HEK293 (cell line): Measurements from ENCODE around the gene CD3G.
A peak's percentile ranks its signal among the peaks of the same experiment; 100 is the strongest.

Source experiments
- BCL11A ChIP-seq: fragments of 450-650 bp; formaldehyde crosslinking; IDR thresholded peaks from 2 replicates; pipeline ENCODE4 v1.5.1; 2016; ENCODE audit warnings: low read depth, missing biosample characterization, missing genetic modification characterization
- GFI1B ChIP-seq: fragments of 450-650 bp; formaldehyde crosslinking; IDR thresholded peaks from 2 replicates; pipeline ENCODE4 v1.5.1; 2016; ENCODE audit warnings: missing biosample characterization, missing genetic modification characterization
- GLIS2 ChIP-seq: fragments of 450-650 bp; formaldehyde crosslinking; IDR thresholded peaks from 2 replicates; pipeline ENCODE4 v1.5.1; 2016; ENCODE audit warnings: missing biosample characterization, missing genetic modification characterization
- HOXC10 ChIP-seq: sonication (generic); formaldehyde crosslinking; IDR thresholded peaks from 2 replicates; pipeline ENCODE4 v1.8.1; 2023; ENCODE audit warnings: mild to moderate bottlenecking, missing genetic modification reagents
- KLF1 ChIP-seq: fragments of 450-650 bp; formaldehyde crosslinking; IDR thresholded peaks from 2 replicates; pipeline ENCODE4 v1.5.1; 2016; ENCODE audit warnings: missing biosample characterization, missing genetic modification characterization
- KLF10 ChIP-seq: fragments of 450-650 bp; IDR thresholded peaks from 2 replicates; pipeline ENCODE4 v1.5.1; 2018; ENCODE audit warnings: missing biosample characterization, mild to moderate bottlenecking, missing genetic modification characterization
- KLF9 ChIP-seq: fragments of 450-650 bp; formaldehyde crosslinking; IDR thresholded peaks from 2 replicates; pipeline ENCODE4 v1.5.1; 2016; ENCODE audit warnings: missing biosample characterization, missing genetic modification characterization, low read depth
- PRDM2 ChIP-seq: fragments of 450-650 bp; formaldehyde crosslinking; IDR thresholded peaks from 2 replicates; pipeline ENCODE4 v1.5.1; 2016; ENCODE audit warnings: missing biosample characterization, missing genetic modification characterization, borderline replicate concordance
- SCRT1 ChIP-seq: fragments of 450-650 bp; formaldehyde crosslinking; IDR thresholded peaks from 2 replicates; pipeline ENCODE4 v1.5.1; 2016; ENCODE audit warnings: missing biosample characterization, missing genetic modification characterization, borderline replicate concordance
- SETDB1 ChIP-seq: IDR thresholded peaks from one replicate; pipeline ENCODE4 v1.6.1; 2017; ENCODE audit warnings: mild to moderate bottlenecking, low read length, moderate library complexity, mixed read lengths; ENCODE audit not compliant: insufficient read length
- TCF7L2 ChIP-seq: IDR thresholded peaks from 2 replicates; pipeline ENCODE4 v1.6.1; 2011; ENCODE audit warnings: low read depth, mild to moderate bottlenecking, inconsistent platforms, low read length, moderate library complexity, borderline replicate concordance
- WT1 ChIP-seq: fragments of 450-650 bp; formaldehyde crosslinking; IDR thresholded peaks from 2 replicates; pipeline ENCODE4 v1.5.1; 2016; ENCODE audit warnings: missing biosample characterization, missing genetic modification characterization
- ZBTB44 ChIP-seq: fragments of 450-650 bp; IDR thresholded peaks from 2 replicates; pipeline ENCODE4 v1.5.1; 2018; ENCODE audit warnings: missing biosample characterization, mild to moderate bottlenecking, missing genetic modification characterization
- ZFP37 ChIP-seq: fragments of 450-650 bp; formaldehyde crosslinking; IDR thresholded peaks from 2 replicates; pipeline ENCODE4 v1.5.1; 2016; ENCODE audit warnings: missing biosample characterization, missing genetic modification characterization
- ZNF10 ChIP-seq: fragments of 450-650 bp; formaldehyde crosslinking; IDR thresholded peaks from 2 replicates; pipeline ENCODE4 v1.5.1; 2017; ENCODE audit warnings: missing biosample characterization, missing genetic modification characterization
- ZNF292 ChIP-seq: fragments of 450-650 bp; formaldehyde crosslinking; IDR thresholded peaks from 2 replicates; pipeline ENCODE4 v1.5.1; 2016; ENCODE audit warnings: low read depth, missing biosample characterization, missing genetic modification characterization, borderline replicate concordance
- ZNF48 ChIP-seq: fragments of 450-650 bp; formaldehyde crosslinking; IDR thresholded peaks from 2 replicates; pipeline ENCODE4 v1.5.1; 2016; ENCODE audit warnings: missing biosample characterization, missing genetic modification characterization
- ZNF561 ChIP-seq: fragments of 450-650 bp; IDR thresholded peaks from 2 replicates; pipeline ENCODE4 v1.5.1; 2018; ENCODE audit warnings: missing biosample characterization, missing genetic modification characterization, borderline replicate concordance
- ZNF624 ChIP-seq: fragments of 450-650 bp; formaldehyde crosslinking; IDR thresholded peaks from 2 replicates; pipeline ENCODE4 v1.5.1; 2017; ENCODE audit warnings: missing biosample characterization, missing genetic modification characterization
- ZNF658 ChIP-seq: fragments of 450-650 bp; formaldehyde crosslinking; IDR thresholded peaks from 2 replicates; pipeline ENCODE4; 2016; ENCODE audit warnings: missing biosample characterization, missing genetic modification characterization
- ZNF776 ChIP-seq: fragments of 450-650 bp; formaldehyde crosslinking; IDR thresholded peaks from 2 replicates; pipeline ENCODE4 v1.5.0; 2017; ENCODE audit warnings: missing biosample characterization, missing genetic modification characterization, borderline replicate concordance
- ZNF785 ChIP-seq: fragments of 450-650 bp; formaldehyde crosslinking; IDR thresholded peaks from 2 replicates; pipeline ENCODE4 v1.5.1; 2016; ENCODE audit warnings: missing biosample characterization, missing genetic modification characterization
- TF ChIP-seq, protein P1 (sequence below): fragments of 450-650 bp; formaldehyde crosslinking; IDR thresholded peaks from 2 replicates; pipeline ENCODE4; 2016; ENCODE audit warnings: missing biosample characterization, missing genetic modification characterization
- TF ChIP-seq, protein P2 (sequence below): fragments of 450-650 bp; formaldehyde crosslinking; IDR thresholded peaks from 2 replicates; pipeline ENCODE4 v1.5.1; 2016; ENCODE audit warnings: missing biosample characterization, missing genetic modification characterization, low read depth
- TF ChIP-seq, protein P3 (sequence below): fragments of 450-650 bp; formaldehyde crosslinking; IDR thresholded peaks from 2 replicates; pipeline ENCODE4 v1.5.1; 2016; ENCODE audit warnings: missing biosample characterization, missing genetic modification characterization
- TF ChIP-seq, protein P4 (sequence below): fragments of 450-650 bp; formaldehyde crosslinking; optimal IDR thresholded peaks from 2 replicates; pipeline ENCODE3; 2016; ENCODE audit warnings: missing biosample characterization, mild to moderate bottlenecking, missing genetic modification characterization

CD3G gene

GRCh38 chr11:118359295-118359958, 15.3 kb downstream of the CD3G start, which contains the start of gene UBE4A (continued):
- 0 out of 2 replicates have a peak, but pooled peaks have one; percentile 12 for TF ChIP-seq ZFP37 (tag by site-specific recombination)
- no peak for TF ChIP-seq ZNF658 (tag by site-specific recombination)
- TF ChIP-seq ZNF785 (tag by site-specific recombination) = no peak
- TF ChIP-seq ZBTB44 (tag by site-specific recombination) = no peak
- no peak for TF ChIP-seq ZNF624 (tag by site-specific recombination)
- TF ChIP-seq HOXC10 = no peak
- TF ChIP-seq, protein P1, sequence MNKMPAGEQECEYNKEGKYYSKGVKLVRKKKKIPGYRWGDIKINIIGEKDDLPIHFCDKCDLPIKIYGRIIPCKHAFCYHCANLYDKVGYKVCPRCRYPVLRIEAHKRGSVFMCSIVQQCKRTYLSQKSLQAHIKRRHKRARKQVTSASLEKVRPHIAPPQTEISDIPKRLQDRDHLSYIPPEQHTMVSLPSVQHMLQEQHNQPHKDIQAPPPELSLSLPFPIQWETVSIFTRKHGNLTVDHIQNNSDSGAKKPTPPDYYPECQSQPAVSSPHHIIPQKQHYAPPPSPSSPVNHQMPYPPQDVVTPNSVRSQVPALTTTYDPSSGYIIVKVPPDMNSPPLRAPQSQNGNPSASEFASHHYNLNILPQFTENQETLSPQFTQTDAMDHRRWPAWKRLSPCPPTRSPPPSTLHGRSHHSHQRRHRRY (tag by site-specific recombination) = no peak
- TF ChIP-seq KLF9 (tag by site-specific recombination) = no peak
- no peak for TF ChIP-seq ZNF48 (tag by site-specific recombination)
- TF ChIP-seq ZNF776 (tag by site-specific recombination) = no peak
- TF ChIP-seq SCRT1 = no peak
- TF ChIP-seq ZNF10 (tag by site-specific recombination) = no peak
- no peak for TF ChIP-seq KLF10 (tag by site-specific recombination)
- TF ChIP-seq, protein P2, sequence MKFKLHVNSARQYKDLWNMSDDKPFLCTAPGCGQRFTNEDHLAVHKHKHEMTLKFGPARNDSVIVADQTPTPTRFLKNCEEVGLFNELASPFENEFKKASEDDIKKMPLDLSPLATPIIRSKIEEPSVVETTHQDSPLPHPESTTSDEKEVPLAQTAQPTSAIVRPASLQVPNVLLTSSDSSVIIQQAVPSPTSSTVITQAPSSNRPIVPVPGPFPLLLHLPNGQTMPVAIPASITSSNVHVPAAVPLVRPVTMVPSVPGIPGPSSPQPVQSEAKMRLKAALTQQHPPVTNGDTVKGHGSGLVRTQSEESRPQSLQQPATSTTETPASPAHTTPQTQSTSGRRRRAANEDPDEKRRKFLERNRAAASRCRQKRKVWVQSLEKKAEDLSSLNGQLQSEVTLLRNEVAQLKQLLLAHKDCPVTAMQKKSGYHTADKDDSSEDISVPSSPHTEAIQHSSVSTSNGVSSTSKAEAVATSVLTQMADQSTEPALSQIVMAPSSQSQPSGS = peak; percentile 98
- no peak for TF ChIP-seq KLF1 (tag by site-specific recombination)
- TF ChIP-seq, protein P3, sequence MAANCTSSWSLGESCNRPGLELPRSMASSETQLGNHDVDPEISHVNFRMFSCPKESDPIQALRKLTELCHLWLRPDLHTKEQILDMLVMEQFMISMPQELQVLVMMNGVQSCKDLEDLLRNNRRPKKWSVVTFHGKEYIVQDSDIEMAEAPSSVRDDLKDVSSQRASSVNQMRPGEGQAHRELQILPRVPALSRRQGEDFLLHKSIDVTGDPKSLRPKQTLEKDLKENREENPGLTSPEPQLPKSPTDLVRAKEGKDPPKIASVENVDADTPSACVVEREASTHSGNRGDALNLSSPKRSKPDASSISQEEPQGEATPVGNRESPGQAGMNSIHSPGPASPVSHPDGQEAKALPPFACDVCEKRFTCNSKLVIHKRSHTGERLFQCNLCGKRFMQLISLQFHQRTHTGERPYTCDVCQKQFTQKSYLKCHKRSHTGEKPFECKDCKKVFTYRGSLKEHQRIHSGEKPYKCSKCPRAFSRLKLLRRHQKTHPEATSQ (tag by site-specific recombination) = no peak
- TF ChIP-seq GLIS2 (tag by site-specific recombination) = peak; percentile 22; the same call in 1 of the 2 replicates
- no peak for TF ChIP-seq TCF7L2
- no peak for TF ChIP-seq BCL11A (tag by site-specific recombination)
- no peak for TF ChIP-seq WT1
- no peak for TF ChIP-seq PRDM2 (tag by site-specific recombination)
- peak; percentile 70; the same call in 1 of the 2 replicates for TF ChIP-seq ZNF561
- no peak for TF ChIP-seq ZNF292
- TF ChIP-seq GFI1B = no peak
- TF ChIP-seq, protein P4, sequence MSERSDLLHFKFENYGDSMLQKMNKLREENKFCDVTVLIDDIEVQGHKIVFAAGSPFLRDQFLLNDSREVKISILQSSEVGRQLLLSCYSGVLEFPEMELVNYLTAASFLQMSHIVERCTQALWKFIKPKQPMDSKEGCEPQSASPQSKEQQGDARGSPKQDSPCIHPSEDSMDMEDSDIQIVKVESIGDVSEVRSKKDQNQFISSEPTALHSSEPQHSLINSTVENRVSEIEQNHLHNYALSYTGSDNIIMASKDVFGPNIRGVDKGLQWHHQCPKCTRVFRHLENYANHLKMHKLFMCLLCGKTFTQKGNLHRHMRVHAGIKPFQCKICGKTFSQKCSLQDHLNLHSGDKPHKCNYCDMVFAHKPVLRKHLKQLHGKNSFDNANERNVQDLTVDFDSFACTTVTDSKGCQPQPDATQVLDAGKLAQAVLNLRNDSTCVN = no peak
- peak; percentile 31 for TF ChIP-seq SETDB1
